SK-N-SH (cell line): ENCODE results near the gene CYFIP2. TPM values are rescaled to one million over a fixed set of nuclear protein-coding genes. Genes with fewer than 3 reads are reported as not detected.
A peak's percentile ranks its signal among the peaks of the same experiment; 100 is the strongest.

Experiments
- CTCF ChIA-PET: fragments of 300-600, 350-600 bp; formaldehyde crosslinking; extraction: SDS; loops from one replicate; lab custom pipeline; 2021; lab: Yijun Ruan, JAX
- POLR2A ChIA-PET: fragments of 350-600 bp; sonication (Branson Sonifier 250); formaldehyde crosslinking; extraction: SDS; loops from one replicate; lab custom pipeline; 2020; ENCODE audit warnings: antibody characterized with exemption, inconsistent platforms; lab: Yijun Ruan, JAX
- DNase-seq: peaks from one replicate; pipeline ENCODE4 v3.0.0; 2012
- H2AFZ ChIP-seq: fragments of 200-600 bp; sonication (generic); 2 replicates; pipeline ENCODE4 v1.8.1; 2016; ENCODE audit warnings: antibody characterized with exemption, mild to moderate bottlenecking, low read depth
- H3F3A ChIP-seq: fragments of 200-600 bp; sonication (generic); replicated peaks from 2 replicates; pipeline ENCODE3; 2016; ENCODE audit warnings: antibody characterized with exemption, mild to moderate bottlenecking; ENCODE audit not compliant: insufficient read depth
- H3K27ac ChIP-seq, 2 experiments: fragments of 200-500 bp in 1 of 2; fragments of 200-600 bp in 1 of 2; sonication (Bioruptor generic) in 1 of 2; sonication (generic), shearing (Covaris generic) in 1 of 2; 2 replicates each; pipeline versions ENCODE4 v1.5.1 to v1.6.1; 2014 to 2016; ENCODE audit warnings: low read depth in 2 of 2, inconsistent platforms in 1 of 2, low read length in 1 of 2, mild to moderate bottlenecking in 1 of 2, mixed read lengths in 1 of 2
- H3K27me3 ChIP-seq: fragments of 200-600 bp; sonication (generic), shearing (Covaris generic); 2 replicates; pipeline ENCODE4 v1.6.1; 2016; ENCODE audit warnings: mixed run types; ENCODE audit not compliant: insufficient read depth
- H3K36me3 ChIP-seq, 2 experiments: fragments of 200-500 bp in 1 of 2; fragments of 200-600 bp in 1 of 2; sonication (Bioruptor generic) in 1 of 2; sonication (generic) in 1 of 2; replicated peaks in 1 of 2; 2 replicates each; pipeline versions ENCODE3 to v1.5.1; 2014 to 2016; ENCODE audit warnings: low read length in 1 of 2, mild to moderate bottlenecking in 1 of 2; ENCODE audit not compliant: insufficient read depth in 2 of 2, control insufficient read depth in 1 of 2
- H3K4me1 ChIP-seq, 2 experiments: fragments of 200-500 bp in 1 of 2; fragments of 200-600 bp in 1 of 2; sonication (Bioruptor generic) in 1 of 2; sonication (generic), shearing (Covaris generic) in 1 of 2; 2 replicates each; pipeline versions ENCODE4 v1.5.1 to v1.6.1; 2014 to 2016; ENCODE audit warnings: low read depth in 1 of 2, low read length in 1 of 2, mixed run types in 1 of 2; ENCODE audit not compliant: insufficient read depth in 2 of 2, control insufficient read depth in 1 of 2
- H3K4me2 ChIP-seq: fragments of 200-600 bp; sonication (generic), shearing (Covaris generic); 2 replicates; pipeline ENCODE4 v1.6.1; 2017; ENCODE audit warnings: mixed run types
- H3K4me3 ChIP-seq, 2 experiments: fragments of 200-500 bp in 1 of 2; fragments of 200-600 bp in 1 of 2; sonication (Bioruptor generic) in 1 of 2; sonication (generic), shearing (Covaris generic) in 1 of 2; 2 replicates each; pipeline versions ENCODE4 v1.5.1 to v1.8.1; 2014 to 2016; ENCODE audit warnings: low read depth in 2 of 2, inconsistent platforms in 1 of 2, low read length in 1 of 2, mild to moderate bottlenecking in 1 of 2, mixed read lengths in 1 of 2, moderate library complexity in 1 of 2
- H3K79me2 ChIP-seq: fragments of 200-600 bp; sonication (generic); 2 replicates; pipeline ENCODE4 v1.8.1; 2017; ENCODE audit warnings: mild to moderate bottlenecking; ENCODE audit not compliant: insufficient read depth
- H3K9ac ChIP-seq: fragments of 200-600 bp; sonication (generic); 2 replicates; pipeline ENCODE4 v1.6.1; 2017; ENCODE audit warnings: mixed run types
- H3K9me2 ChIP-seq: fragments of 200-600 bp; sonication (generic); 2 replicates; pipeline ENCODE4 v1.6.1; 2017; ENCODE audit warnings: mixed run types
- H3K9me3 ChIP-seq: fragments of 200-600 bp; sonication (generic); 2 replicates; pipeline ENCODE4 v1.6.1; 2017; ENCODE audit warnings: mixed run types, mild to moderate bottlenecking, moderate library complexity
- H4K20me1 ChIP-seq: fragments of 200-600 bp; sonication (generic); 2 replicates; pipeline ENCODE4 v1.6.1; 2017; ENCODE audit warnings: mild to moderate bottlenecking, mixed run types; ENCODE audit not compliant: insufficient read depth
- CHD2 ChIP-seq: fragments of 150-350 bp; IDR thresholded peaks from 2 replicates; pipeline ENCODE4 v1.6.1; 2018; ENCODE audit warnings: low read length; ENCODE audit not compliant: partially characterized antibody
- CTCF ChIP-seq: fragments of 200-600 bp; sonication (generic); IDR thresholded peaks from 2 replicates; pipeline ENCODE4 v1.6.1; 2017; ENCODE audit warnings: antibody characterized with exemption, mild to moderate bottlenecking, moderate library complexity
- EP300 ChIP-seq, 2 experiments: IDR thresholded peaks; 2 replicates each; pipeline versions ENCODE4 v1.4.0 to v1.6.1; 2012; ENCODE audit warnings: borderline replicate concordance in 1 of 2, low read depth in 1 of 2, low read length in 1 of 2
- GATA2 ChIP-seq: sonication (generic); formaldehyde crosslinking; IDR thresholded peaks from 2 replicates; pipeline ENCODE4 v1.5.0; 2020; ENCODE audit warnings: mild to moderate bottlenecking, missing genetic modification reagents
- MAX ChIP-seq: IDR thresholded peaks from 2 replicates; pipeline ENCODE4 v1.4.0; 2012; ENCODE audit warnings: low read depth
- MXI1 ChIP-seq: IDR thresholded peaks from 2 replicates; pipeline ENCODE4 v1.6.1; 2012; ENCODE audit warnings: mild to moderate bottlenecking, low read depth, low read length, improper control_type of control experiment
- NRF1 ChIP-seq: IDR thresholded peaks from 2 replicates; pipeline ENCODE4 v1.6.1; 2012; ENCODE audit warnings: low read depth, mild to moderate bottlenecking, low read length
- POLR2AphosphoS5 ChIP-seq: IDR thresholded peaks from 2 replicates; pipeline ENCODE4 v1.6.1; 2012; ENCODE audit warnings: low read depth, low read length
- RAD21 ChIP-seq: IDR thresholded peaks from 2 replicates; pipeline ENCODE4 v1.6.1; 2012; ENCODE audit warnings: mild to moderate bottlenecking, low read length
- RCOR1 ChIP-seq: fragments of 150-350 bp; IDR thresholded peaks from 2 replicates; pipeline ENCODE4 v1.6.1; 2017; ENCODE audit warnings: antibody characterized with exemption, low read length
- REST ChIP-seq: IDR thresholded peaks from 2 replicates; pipeline ENCODE4 v1.6.1; 2012; ENCODE audit warnings: mild to moderate bottlenecking, low read depth, low read length, moderate library complexity
- SIN3A ChIP-seq: IDR thresholded peaks from 2 replicates; pipeline ENCODE4 v1.6.1; 2012; ENCODE audit warnings: low read depth, mild to moderate bottlenecking, low read length, moderate library complexity, borderline replicate concordance
- SMC3 ChIP-seq: IDR thresholded peaks from 2 replicates; pipeline ENCODE4 v1.6.1; 2012; ENCODE audit warnings: low read depth, low read length, improper control_type of control experiment
- TAF1 ChIP-seq: IDR thresholded peaks from 2 replicates; pipeline ENCODE4 v1.6.1; 2012; ENCODE audit warnings: low read depth, mild to moderate bottlenecking, low read length, moderate library complexity, borderline replicate concordance
- TCF12 ChIP-seq: IDR thresholded peaks from 2 replicates; pipeline ENCODE4 v1.4.0; 2012
- USF1 ChIP-seq: IDR thresholded peaks from 2 replicates; pipeline ENCODE4 v1.4.0; 2012; ENCODE audit warnings: low read depth, borderline replicate concordance
- USF2 ChIP-seq: fragments of 150-350 bp; IDR thresholded peaks from 2 replicates; pipeline ENCODE4 v1.6.1; 2017; ENCODE audit warnings: antibody characterized with exemption, low read length, low read depth, borderline replicate concordance
- WGBS: methylation state at CpG from one replicate; pipeline ENCODE4 v1.1.6; 2017; ENCODE audit warnings: low lambda C conversion rate; 5-methylcytosine and 5-hydroxymethylcytosine counted together
- polyA plus RNA-seq, 3 experiments: library from polyadenylated mRNA; depleted of rRNA; stranded (reverse); fragments of >200 nt; gene quantifications; 2 replicates each; pipeline ENCODE4 v1.2.3, GENCODE V29; 2012

The CYFIP2 gene
- polyA plus RNA-seq, 1 of the 3 experiments (the other 2 are of a cell fraction) = 20.1 TPM

- no peaks in the 10 kb centered on the region for H3K9me3 ChIP-seq
- H3K27me3 ChIP-seq = no peaks in the 10 kb centered on the region
- H2AFZ ChIP-seq = no peak overlapping the region
- H3K9me2 ChIP-seq = no peaks in the 10 kb centered on the region
- no peak overlapping the region for H3K4me3 ChIP-seq
- 41% methylated on average over 5 of the region's 5 CpGs for WGBS
- TF ChIP-seq NRF1 (no peak), TAF1 (no peak), EP300 (IDR thresholded peaks at IDR 0.05; ENCODE audit: borderline replicate concordance in 1 of 2, low read depth in 1 of 2, low read length in 1 of 2) (no peak)
- H3K9ac ChIP-seq = peak overlapping the region; percentile 39; the same call in 1 of the 2 replicates
- no peaks in the 10 kb centered on the region for H4K20me1 ChIP-seq
- H3F3A ChIP-seq = peaks cover 48% of the 10 kb centered on the region
- H3K4me1 ChIP-seq = peaks cover 36 to 53% of the 10 kb centered on the region in 2 experiments
- H3K36me3 ChIP-seq = peaks cover 0 to 5% of the 10 kb centered on the region in 2 experiments
- peak overlapping the region; percentile 53 to 99; a peak in 3 of 4 replicates for H3K27ac ChIP-seq
- POLR2A ChIA-PET = no interaction called here
- H3K79me2 ChIP-seq = no peaks in the 10 kb centered on the region; the same call in 1 of the 2 replicates
- no peak for DNase-seq
- CTCF ChIA-PET = interaction anchor here (0.7 to 1.7 kb wide), 5 partner anchors 16 to 62 kb away, joined by 3 to 5 read pairs (median 3); no protein-coding TSS in a partner anchor
- H3K4me2 ChIP-seq = peak overlapping the region; percentile 20; the same call in 1 of the 2 replicates
These were observed 124.2 kb downstream of the CYFIP2 start for GRCh38 chr5:157390133-157390532.

- CTCF ChIA-PET = interaction anchor here (1.4 to 1.7 kb wide), 2 partner anchors 17 to 42 kb away, joined by 5 read pairs; no protein-coding TSS in a partner anchor
- Histone ChIP-seq H3K4me2 (peak overlapping the region; percentile 20; the same call in 1 of the 2 replicates), H3K36me3 (peaks cover 0 to 5% of the 10 kb centered on the region in 2 experiments), H3K4me1 (peaks cover 30 to 49% of the 10 kb centered on the region in 2 experiments), H2AFZ (no peak overlapping the region), H3K27me3 (no peaks in the 10 kb centered on the region), H3K9me3 (no peaks in the 10 kb centered on the region), H3K79me2 (no peaks in the 10 kb centered on the region; the same call in 1 of the 2 replicates), H3K9me2 (no peaks in the 10 kb centered on the region), H4K20me1 (no peaks in the 10 kb centered on the region), H3K9ac (peak overlapping the region; percentile 39; the same call in 1 of the 2 replicates), H3K27ac (peak overlapping the region; percentile 53 to 99; a peak in 3 of 4 replicates), H3F3A (peaks cover 43% of the 10 kb centered on the region), H3K4me3 (no peak overlapping the region)
- WGBS = 29% methylated on average over 13 of the region's 15 CpGs
- POLR2A ChIA-PET = no interaction called here
- no peak for DNase-seq
- TF ChIP-seq CTCF (no peak), USF2 (no peak), TAF1 (no peak), MXI1 (no peak), USF1 (no peak), NRF1 (no peak), SMC3 (no peak), TCF12 (peak; percentile 84), MAX (peak; percentile 97), CHD2 (no peak), REST (no peak), RAD21 (no peak), RCOR1 (no peak), GATA2 (no peak), SIN3A (peak; percentile 17; the same call in 1 of the 2 replicates), EP300 (IDR thresholded peaks at IDR 0.05; ENCODE audit: borderline replicate concordance in 1 of 2, low read depth in 1 of 2, low read length in 1 of 2) (peak in 1 of 2 experiments; percentile 81; a peak in 1 of 4 replicates), POLR2AphosphoS5 (0 out of 2 replicates have a peak, but pooled peaks have one; percentile 33)
These were observed 124.8 kb downstream of the CYFIP2 start for GRCh38 chr5:157390551-157391297.
